Endothelial cell of umbilical vein (primary cell): Measurements from ENCODE around the gene IGHMBP2.

Experiments
- EZH2 ChIP-seq: IDR thresholded peaks from 2 replicates; pipeline ENCODE4 v1.6.1; 2012; ENCODE audit warnings: borderline replicate concordance, low read depth, mild to moderate bottlenecking, moderate library complexity, low read length, inconsistent platforms; ENCODE audit not compliant: severe bottlenecking
- GATA2 ChIP-seq: IDR thresholded peaks from 2 replicates; pipeline ENCODE4 v1.7.0; 2011; ENCODE audit warnings: low read depth, mild to moderate bottlenecking, moderate library complexity, mixed read lengths, low read length; ENCODE audit not compliant: insufficient read length, insufficient read depth
- POLR2A ChIP-seq: IDR thresholded peaks from 2 replicates; pipeline ENCODE4 v1.6.1; 2012; ENCODE audit warnings: low read depth, mild to moderate bottlenecking, control low read depth, low read length
- POLR2AphosphoS5 ChIP-seq: IDR thresholded peaks from 2 replicates; pipeline ENCODE4 v1.6.1; 2012; ENCODE audit warnings: low read depth, mild to moderate bottlenecking, control low read depth, low read length, moderate library complexity; ENCODE audit not compliant: insufficient read depth
- TF ChIP-seq, protein P1 (sequence below), 2 donors: IDR thresholded peaks; 1 replicate in 1 of 2; 2 replicates in 1 of 2; pipeline ENCODE4 v1.5.1; 2011; ENCODE audit warnings: low read length in 2 of 2, mild to moderate bottlenecking in 2 of 2, moderate library complexity in 2 of 2, control low read depth in 1 of 2, inconsistent platforms in 1 of 2, low read depth in 1 of 2; ENCODE audit not compliant: insufficient read depth in 1 of 2; ENCODE audit errors: extremely low read depth in 1 of 2
- TF ChIP-seq, protein P2 (sequence below): IDR thresholded peaks from 2 replicates; pipeline ENCODE4 v1.6.1; 2011; ENCODE audit not compliant: insufficient read depth, insufficient read length

DNA sequence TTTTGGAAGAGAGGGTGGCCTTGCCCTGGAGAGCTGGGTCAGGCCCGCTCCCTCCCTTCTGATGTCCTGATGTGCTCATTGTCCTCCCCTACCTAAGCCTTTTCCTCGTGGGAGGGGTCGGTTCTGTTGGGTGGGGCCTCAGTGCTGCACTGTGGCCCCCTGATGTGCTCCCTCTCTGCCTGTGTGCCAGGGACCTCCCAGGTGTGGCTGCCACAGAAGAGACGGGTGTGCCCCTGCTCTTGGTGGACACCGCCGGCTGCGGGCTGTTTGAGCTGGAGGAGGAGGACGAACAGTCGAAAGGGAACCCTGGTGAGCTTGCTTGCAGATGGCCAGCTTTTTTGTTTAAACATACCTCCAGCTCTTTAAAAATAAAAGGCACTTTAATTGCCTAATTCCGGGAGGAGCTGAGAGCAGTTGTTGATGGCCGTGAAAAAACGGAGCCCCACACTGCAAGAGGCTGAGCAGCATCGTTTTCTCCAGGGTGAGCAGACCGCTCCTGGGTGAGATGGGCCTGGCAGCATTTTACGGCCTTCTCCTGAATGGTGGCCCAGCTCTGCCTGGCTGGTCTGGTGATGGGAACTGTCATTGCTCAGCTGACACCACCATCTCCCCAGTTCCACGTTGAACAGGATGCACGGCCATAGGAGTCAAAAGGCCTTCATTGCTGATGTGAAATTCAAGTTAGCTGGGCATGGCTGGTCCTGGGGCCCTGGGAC lies 30.1 kb downstream of the IGHMBP2 start:
- TF ChIP-seq, protein P1, sequence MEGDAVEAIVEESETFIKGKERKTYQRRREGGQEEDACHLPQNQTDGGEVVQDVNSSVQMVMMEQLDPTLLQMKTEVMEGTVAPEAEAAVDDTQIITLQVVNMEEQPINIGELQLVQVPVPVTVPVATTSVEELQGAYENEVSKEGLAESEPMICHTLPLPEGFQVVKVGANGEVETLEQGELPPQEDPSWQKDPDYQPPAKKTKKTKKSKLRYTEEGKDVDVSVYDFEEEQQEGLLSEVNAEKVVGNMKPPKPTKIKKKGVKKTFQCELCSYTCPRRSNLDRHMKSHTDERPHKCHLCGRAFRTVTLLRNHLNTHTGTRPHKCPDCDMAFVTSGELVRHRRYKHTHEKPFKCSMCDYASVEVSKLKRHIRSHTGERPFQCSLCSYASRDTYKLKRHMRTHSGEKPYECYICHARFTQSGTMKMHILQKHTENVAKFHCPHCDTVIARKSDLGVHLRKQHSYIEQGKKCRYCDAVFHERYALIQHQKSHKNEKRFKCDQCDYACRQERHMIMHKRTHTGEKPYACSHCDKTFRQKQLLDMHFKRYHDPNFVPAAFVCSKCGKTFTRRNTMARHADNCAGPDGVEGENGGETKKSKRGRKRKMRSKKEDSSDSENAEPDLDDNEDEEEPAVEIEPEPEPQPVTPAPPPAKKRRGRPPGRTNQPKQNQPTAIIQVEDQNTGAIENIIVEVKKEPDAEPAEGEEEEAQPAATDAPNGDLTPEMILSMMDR (IDR thresholded peaks at IDR 0.05; ENCODE audit: extremely low read depth in 1 of 2, insufficient read depth in 1 of 2, low read depth in 1 of 2, low read length in 2 of 2) = no peak
- no peak for TF ChIP-seq EZH2
- no peak for TF ChIP-seq POLR2A
- no peak for TF ChIP-seq POLR2AphosphoS5
- TF ChIP-seq, protein P2, sequence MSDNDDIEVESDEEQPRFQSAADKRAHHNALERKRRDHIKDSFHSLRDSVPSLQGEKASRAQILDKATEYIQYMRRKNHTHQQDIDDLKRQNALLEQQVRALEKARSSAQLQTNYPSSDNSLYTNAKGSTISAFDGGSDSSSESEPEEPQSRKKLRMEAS = no peak
- no peak for TF ChIP-seq GATA2
